ENCODE results near the gene PPEF1. TPM values are rescaled to one million over a fixed set of nuclear protein-coding genes. Genes with fewer than 3 reads are reported as not detected.
"Not testable (repeated sequence)": the region's sequence is repeated elsewhere in the genome, so short reads cannot be mapped to it uniquely, and the experiment has no call there.

PPEF1 gene
- total RNA-seq, 1 donor from 2014 or later, result not detected

GRCh38 chrX:18698737-18699650 is 8.5 kb upstream of the PPEF1 start:
- intact Hi-C loops (cut with micrococcal nuclease), result no loop called here

GRCh38 chrX:18701621-18702361 is 5.7 kb upstream of the PPEF1 start:
- intact Hi-C loops (cut with micrococcal nuclease), result no loop called here

GRCh38 chrX:18702362-18703195 is 4.9 kb upstream of the PPEF1 start:
- intact Hi-C loops (cut with micrococcal nuclease), result no loop called here

DNA sequence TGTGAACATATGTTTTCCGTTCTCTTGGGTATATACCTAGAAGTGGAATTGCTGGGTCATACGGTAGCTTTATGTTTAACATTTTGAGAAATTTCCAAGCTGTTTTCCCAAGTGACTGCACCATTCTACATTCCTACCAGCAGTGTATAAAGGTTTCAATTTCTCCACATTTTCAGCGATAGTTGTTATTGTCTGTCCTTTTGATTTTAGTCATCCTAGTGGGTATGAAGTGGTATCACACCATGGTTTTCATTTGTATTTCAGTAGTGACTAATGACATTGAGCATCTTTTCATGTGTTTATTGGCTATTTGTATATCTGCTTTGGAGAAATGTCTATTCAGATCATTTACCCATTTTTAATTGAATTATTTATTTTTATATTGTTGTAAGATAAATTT is 2.4 kb downstream of the PPEF1 start:
- intact Hi-C loops (cut with micrococcal nuclease), result no loop called here

DNA sequence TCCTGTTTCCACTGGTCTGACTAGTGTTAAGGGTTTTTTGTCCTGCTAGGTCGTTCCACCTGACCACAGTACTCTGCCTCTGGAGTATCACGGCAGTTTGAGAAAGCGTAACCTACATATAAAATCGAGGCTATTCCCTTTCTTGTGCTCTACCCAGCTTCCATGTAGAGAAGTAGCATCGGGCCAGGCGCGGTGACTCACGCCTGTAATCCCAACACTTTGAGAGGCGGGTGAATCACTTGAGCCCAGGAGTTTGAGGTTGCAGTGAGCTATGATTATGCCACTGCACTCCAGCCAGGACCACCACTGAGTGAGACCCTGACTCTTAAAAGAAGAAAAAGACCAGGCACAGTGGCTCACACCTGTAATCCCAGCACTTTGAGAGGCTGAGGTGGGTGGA is 7.5 kb downstream of the PPEF1 start:
- intact Hi-C loops (cut with micrococcal nuclease), result no loop called here

GRCh38 chrX:18719852-18720251 is 12.4 kb downstream of the PPEF1 start:
- intact Hi-C loops (cut with micrococcal nuclease), result no loop called here

DNA sequence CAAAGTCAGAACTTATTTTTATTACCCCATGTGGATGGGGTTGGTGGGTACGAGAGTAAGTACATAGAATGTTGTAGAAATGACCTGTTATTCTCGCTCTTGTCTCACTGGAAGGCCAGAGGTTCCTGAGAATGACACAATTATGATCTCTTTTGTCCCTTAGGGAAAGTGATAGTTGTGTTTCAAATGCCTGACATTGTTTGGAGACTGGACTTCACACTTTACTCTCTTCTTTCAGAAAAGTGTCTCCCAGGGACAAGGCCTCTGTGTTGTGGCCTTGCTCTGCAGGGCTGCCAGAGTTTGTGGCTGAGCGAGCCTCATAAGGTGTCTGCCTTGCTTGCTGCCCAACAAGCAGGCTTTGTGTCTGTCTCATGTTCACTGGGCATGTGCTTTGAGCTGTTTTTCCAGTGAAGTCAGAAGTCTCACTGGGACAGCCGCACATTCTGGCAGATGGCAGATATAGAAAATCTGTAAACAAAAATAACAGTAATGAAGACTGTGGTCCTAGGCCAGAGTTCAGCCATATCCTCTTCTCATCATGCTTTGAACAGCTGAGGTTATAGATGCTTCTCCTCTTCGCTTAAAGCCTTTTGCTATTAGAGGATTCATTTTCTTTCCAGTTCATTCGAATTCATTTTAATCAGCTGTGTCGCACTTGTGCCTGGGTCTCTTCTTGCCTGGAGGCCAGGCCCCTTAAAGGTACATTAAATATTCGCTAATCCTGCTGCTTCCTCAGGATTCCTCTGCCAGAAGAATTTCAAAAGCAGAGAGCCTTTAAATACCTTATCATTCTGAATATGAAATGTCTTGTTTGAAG is 14.4 kb downstream of the PPEF1 start:
- intact Hi-C loops (cut with micrococcal nuclease), result no loop called here

- intact Hi-C loops (cut with micrococcal nuclease), result no loop called here
These were observed 15.1 kb downstream of the PPEF1 start for GRCh38 chrX:18722500-18723071.

DNA sequence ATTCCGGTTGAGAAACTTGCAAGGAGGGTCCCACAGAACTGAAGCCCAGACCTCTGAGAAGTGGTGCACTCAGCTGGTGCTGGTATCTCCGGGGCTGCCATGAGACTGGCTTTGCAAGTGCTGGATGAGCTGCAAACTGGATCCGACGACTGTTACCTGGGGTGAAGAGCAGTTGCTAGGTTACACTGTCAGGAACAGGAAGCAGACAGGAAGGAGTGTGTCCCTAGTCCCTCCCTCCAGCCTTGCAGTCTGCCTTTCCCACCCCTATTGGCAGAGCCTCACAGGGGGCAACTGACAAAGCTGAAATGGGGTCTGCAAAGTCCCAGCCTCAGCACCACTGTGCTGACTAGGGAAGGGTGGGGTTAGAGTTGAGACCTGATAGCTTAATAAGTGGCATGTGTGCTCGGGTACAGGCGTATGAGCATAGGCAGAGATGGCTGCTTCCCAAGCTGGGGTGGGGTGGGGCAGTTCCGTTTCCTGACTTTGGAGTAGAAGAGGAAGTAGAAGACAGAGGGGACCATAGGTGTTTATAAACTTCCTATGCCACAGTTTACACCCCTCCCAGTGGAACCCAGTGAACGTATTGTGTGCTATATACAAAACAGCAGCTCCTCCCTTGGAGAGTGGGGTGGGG is 18.0 kb downstream of the PPEF1 start:
- intact Hi-C loops (cut with micrococcal nuclease), result no loop called here

GRCh38 chrX:18733287-18733686 is 25.8 kb downstream of the PPEF1 start:
- intact Hi-C loops (cut with micrococcal nuclease), result no loop called here

DNA sequence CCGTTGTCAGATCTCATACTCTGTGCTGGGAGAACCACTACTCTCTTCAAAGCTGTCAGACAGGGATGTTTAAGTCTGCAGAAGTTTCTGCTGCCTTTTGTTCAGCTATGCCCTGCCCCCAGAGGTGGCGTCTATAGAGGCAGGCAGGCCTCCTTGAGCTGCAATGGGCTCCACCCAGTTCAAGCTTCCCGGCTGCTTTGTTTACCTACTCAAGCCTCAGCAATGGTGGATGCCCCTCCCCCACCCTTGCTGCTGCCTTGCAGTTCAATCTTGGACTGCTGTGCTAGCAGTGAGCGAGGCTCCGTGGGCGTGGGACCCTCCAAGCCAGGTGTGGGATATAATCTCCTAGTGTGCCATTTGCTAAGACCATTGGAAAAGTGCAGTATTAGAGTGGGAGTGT is 32.2 kb downstream of the PPEF1 start:
- intact Hi-C loops (cut with micrococcal nuclease), result not testable (repeated sequence)

GRCh38 chrX:18748499-18748898 is 41.1 kb downstream of the PPEF1 start:
- intact Hi-C loops (cut with micrococcal nuclease), result no loop called here

DNA sequence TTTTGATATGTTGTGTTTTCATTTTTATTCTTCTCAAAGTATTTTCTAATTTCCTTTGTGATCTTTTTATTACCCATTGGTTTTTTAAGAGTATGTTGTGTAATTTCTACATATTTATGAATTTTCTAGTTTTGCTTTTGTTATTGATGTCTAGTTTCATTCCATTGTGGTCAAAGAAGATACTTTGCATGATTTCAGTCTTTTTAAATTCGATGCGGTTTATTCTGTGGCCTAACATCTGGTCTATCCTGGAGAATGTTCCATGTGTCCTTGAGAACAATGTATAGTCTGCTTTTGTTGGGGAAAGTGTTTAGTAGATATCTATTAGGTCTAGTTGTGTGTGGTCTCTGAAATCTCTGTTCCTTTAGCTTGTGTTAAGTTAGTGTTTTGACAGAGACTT is 46.2 kb downstream of the PPEF1 start:
- intact Hi-C loops (cut with micrococcal nuclease), result no loop called here

DNA sequence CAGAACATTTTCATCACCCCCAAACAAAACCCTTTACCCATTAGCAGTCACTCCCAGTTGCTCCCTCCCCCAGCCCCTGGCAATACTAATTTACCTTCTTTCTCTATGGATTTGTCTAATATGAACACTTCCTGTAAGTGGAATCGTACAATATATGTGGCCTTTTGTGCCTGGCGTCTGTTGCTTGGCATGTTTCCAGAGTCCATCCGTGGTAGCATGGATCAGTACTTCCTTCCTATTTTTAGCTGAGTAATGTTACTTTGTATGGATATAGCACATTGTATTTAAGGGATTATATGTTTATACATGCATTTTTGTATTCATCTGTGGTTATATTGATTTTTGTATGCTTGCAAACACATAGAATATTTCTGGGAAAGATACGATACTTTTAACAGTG is 48.2 kb downstream of the PPEF1 start:
- intact Hi-C loops (cut with micrococcal nuclease), result no loop called here

GRCh38 chrX:18757956-18758932 is 50.8 kb downstream of the PPEF1 start:
- intact Hi-C loops (cut with micrococcal nuclease), result no loop called here

GRCh38 chrX:18761750-18762149 is 54.3 kb downstream of the PPEF1 start:
- intact Hi-C loops (cut with micrococcal nuclease), result no loop called here

GRCh38 chrX:18763106-18763505 is 55.7 kb downstream of the PPEF1 start:
- intact Hi-C loops (cut with micrococcal nuclease), result not testable (repeated sequence)

GRCh38 chrX:18769364-18769763 is 61.9 kb downstream of the PPEF1 start:
- intact Hi-C loops (cut with micrococcal nuclease), result no loop called here
